Natural killer cell (primary cell): ENCODE data around the gene SLC12A5. TPM values are rescaled to one million over a fixed set of nuclear protein-coding genes. Genes with fewer than 3 reads are reported as not detected.

Experiments
- ATAC-seq, 3 donors: fragments of 150-1000 bp in 2 of 3; fragments of 200-7000 bp in 1 of 3; cut with Tn5 transposase; 1 replicate in 1 of 3; 2 replicates in 2 of 3; pipeline ENCODE4 v1.10.0; 2021; ENCODE audit warnings: mild to moderate bottlenecking in 2 of 3, moderate library complexity in 2 of 3
- DNase-seq, 2 donors: peaks; one replicate each; pipeline versions ENCODE4 v3.0.0 to v3.0.0-alpha.2; 2013 to 2021; ENCODE audit warnings: mixed read lengths in 1 of 2
- H3K27ac ChIP-seq: one replicate; pipeline ENCODE4 v1.5.1; 2013; ENCODE audit warnings: mild to moderate bottlenecking, low read length
- H3K27me3 ChIP-seq: one replicate; pipeline ENCODE4 v1.6.1; 2013; ENCODE audit warnings: low read length; ENCODE audit not compliant: control insufficient read depth, insufficient read depth
- H3K36me3 ChIP-seq: one replicate; pipeline ENCODE4 v1.6.1; 2013; ENCODE audit warnings: low read length; ENCODE audit not compliant: control insufficient read depth, insufficient read depth
- H3K4me1 ChIP-seq: one replicate; pipeline ENCODE4 v1.6.1; 2013; ENCODE audit warnings: low read length; ENCODE audit not compliant: control insufficient read depth, insufficient read depth
- H3K4me3 ChIP-seq: one replicate; pipeline ENCODE4 v1.5.1; 2013; ENCODE audit warnings: low read length
- H3K9me3 ChIP-seq: one replicate; pipeline ENCODE4 v1.6.1; 2013; ENCODE audit warnings: low read length; ENCODE audit not compliant: control insufficient read depth, insufficient read depth
- H3K27ac Mint-ChIP-seq, 2 donors: one replicate each; pipeline ENCODE4 v1.8.0; 2022; ENCODE audit warnings: mild to moderate bottlenecking in 2 of 2, mixed read lengths in 2 of 2, moderate library complexity in 1 of 2
- H3K27me3 Mint-ChIP-seq, 2 donors: one replicate each; pipeline ENCODE4 v1.8.0; 2022; ENCODE audit warnings: low read depth in 2 of 2, mixed read lengths in 2 of 2
- H3K36me3 Mint-ChIP-seq: one replicate; pipeline ENCODE4 v1.8.0; 2022; ENCODE audit warnings: mixed read lengths
- H3K4me1 Mint-ChIP-seq, 2 donors: one replicate each; pipeline ENCODE4 v1.8.0; 2022; ENCODE audit warnings: mixed read lengths in 2 of 2
- H3K4me3 Mint-ChIP-seq: one replicate; pipeline ENCODE4 v1.8.0; 2022; ENCODE audit warnings: mild to moderate bottlenecking, moderate library complexity, mixed read lengths
- H3K9me3 Mint-ChIP-seq, 2 donors: one replicate each; pipeline ENCODE4 v1.8.0; 2022; ENCODE audit warnings: mixed read lengths in 2 of 2
- CTCF ChIP-seq: fragments of 200-600 bp; IDR thresholded peaks from one replicate; pipeline ENCODE4 v1.8.0; 2022; ENCODE audit warnings: antibody characterized with exemption
- WGBS: methylation state at CpG from one replicate; pipeline ENCODE4 v1.1.7; 2013; ENCODE audit warnings: missing lambda C conversion rate; ENCODE audit not compliant: insufficient coverage; 5-methylcytosine and 5-hydroxymethylcytosine counted together
- intact Hi-C: fragments of 100-400 bp; cut with micrococcal nuclease; formaldehyde crosslinking; loops from one replicate; pipeline ENCODE4 v1.14.2; 2022
- total RNA-seq, 4 donors: library from RNA; stranded (reverse); fragments of 120-200 nt in 1 of 4; gene quantifications; one replicate each; pipeline versions ENCODE4 v1.2.3 to v1.2.4, GENCODE V29; 2013 to 2022

Gene SLC12A5
- total RNA-seq, 3 donors from 2014 or later (not counting 1 experiment from before 2014, with no cell fraction given) = 0.85 TPM; not detected in 2

GRCh38 chr20:45998761-45999160 lies 30.3 kb upstream of the SLC12A5 start:
- Histone ChIP-seq H3K36me3 (no peaks in the 10 kb centered on the region), H3K9me3 (no peaks in the 10 kb centered on the region), H3K4me1 (peaks cover 36% of the 10 kb centered on the region), H3K27ac (no peak overlapping the region), H3K27me3 (no peaks in the 10 kb centered on the region), H3K4me3 (no peak overlapping the region)
- H3K27me3 Mint-ChIP-seq = peaks cover 10 to 20% of the 10 kb centered on the region in 2 donors
- intact Hi-C loops = no loop called here
- 39% methylated on average over 3 of the region's 4 CpGs for WGBS
- ATAC-seq = peak; percentile 49 to 76 (median 62)
- TF ChIP-seq CTCF = no peak
- H3K4me3 Mint-ChIP-seq = no peak overlapping the region
- H3K27ac Mint-ChIP-seq = peak overlapping the region in 1 of 2 donors; percentile 74
- peaks cover 16 to 27% of the 10 kb centered on the region in 2 donors for H3K4me1 Mint-ChIP-seq
- H3K36me3 Mint-ChIP-seq = no peaks in the 10 kb centered on the region
- H3K9me3 Mint-ChIP-seq = no peaks in the 10 kb centered on the region
- peak in 1 of 2 donors; percentile 68 for DNase-seq

GRCh38 chr20:45999557-46000261 lies 29.3 kb upstream of the SLC12A5 start:
- no peaks in the 10 kb centered on the region for H3K36me3 Mint-ChIP-seq
- Histone ChIP-seq H3K4me1 (peaks cover 45% of the 10 kb centered on the region), H3K27me3 (no peaks in the 10 kb centered on the region), H3K36me3 (no peaks in the 10 kb centered on the region), H3K27ac (no peak overlapping the region), H3K9me3 (no peaks in the 10 kb centered on the region), H3K4me3 (no peak overlapping the region)
- no peak for ATAC-seq
- H3K27me3 Mint-ChIP-seq = peaks cover 10 to 19% of the 10 kb centered on the region in 2 donors
- no peak for DNase-seq
- intact Hi-C loops = no loop called here
- TF ChIP-seq CTCF = no peak
- no peak overlapping the region for H3K4me3 Mint-ChIP-seq
- H3K27ac Mint-ChIP-seq = no peak overlapping the region
- H3K9me3 Mint-ChIP-seq = no peaks in the 10 kb centered on the region
- peaks cover 26 to 34% of the 10 kb centered on the region in 2 donors for H3K4me1 Mint-ChIP-seq
- 93% methylated on average over 4 of the region's 4 CpGs for WGBS

- DNase-seq = peak in 1 of 2 donors; percentile 51
- TF ChIP-seq CTCF = no peak
- Histone ChIP-seq H3K9me3 (no peaks in the 10 kb centered on the region), H3K4me1 (peaks cover 52% of the 10 kb centered on the region), H3K4me3 (no peak overlapping the region), H3K36me3 (no peaks in the 10 kb centered on the region), H3K27me3 (no peaks in the 10 kb centered on the region), H3K27ac (no peak overlapping the region)
- intact Hi-C loops = no loop called here
- no peak overlapping the region for H3K4me3 Mint-ChIP-seq
- 56% methylated on average over 16 of the region's 16 CpGs for WGBS
- H3K4me1 Mint-ChIP-seq = peaks cover 33 to 36% of the 10 kb centered on the region in 2 donors
- H3K36me3 Mint-ChIP-seq = no peaks in the 10 kb centered on the region
- peaks cover 10 to 19% of the 10 kb centered on the region in 2 donors for H3K27me3 Mint-ChIP-seq
- ATAC-seq = no peak
- H3K9me3 Mint-ChIP-seq = no peaks in the 10 kb centered on the region
- no peak overlapping the region for H3K27ac Mint-ChIP-seq
Measured at GRCh38 chr20:46000262-46000996, 28.6 kb upstream of the SLC12A5 start.
